ACC112 (cell line): ENCODE data around the gene SCARF2.
"Not testable (repeated sequence)": the region's sequence is repeated elsewhere in the genome, so short reads cannot be mapped to it uniquely, and the experiment has no call there.

Experiments used
- H2AFZ ChIP-seq: fragments of 200-600 bp; sonication (generic); one replicate; pipeline ENCODE4 v1.6.0; 2017; ENCODE audit warnings: antibody characterized with exemption, low read length; ENCODE audit not compliant: unreplicated experiment
- H3K27ac ChIP-seq: fragments of 200-600 bp; sonication (generic); 2 replicates; pipeline ENCODE4 v1.5.1; 2014; ENCODE audit warnings: low read depth, mild to moderate bottlenecking, antibody characterized with exemption, low read length, moderate library complexity
- H3K27me3 ChIP-seq: fragments of 200-600 bp; sonication (generic); 2 replicates; pipeline ENCODE4 v1.6.1; 2014; ENCODE audit warnings: mild to moderate bottlenecking, antibody characterized with exemption, low read length, moderate library complexity, mixed read lengths; ENCODE audit not compliant: insufficient read depth
- H3K36me3 ChIP-seq: fragments of 200-600 bp; sonication (generic); 2 replicates; pipeline ENCODE4 v1.6.1; 2016; ENCODE audit warnings: mild to moderate bottlenecking, antibody characterized with exemption, low read length, moderate library complexity, mixed read lengths; ENCODE audit not compliant: insufficient read depth
- H3K4me1 ChIP-seq: fragments of 200-600 bp; sonication (generic); one replicate; pipeline ENCODE4 v1.6.1; 2016; ENCODE audit warnings: low read length, mixed read lengths; ENCODE audit not compliant: insufficient read depth, unreplicated experiment, control insufficient read depth
- H3K4me3 ChIP-seq: fragments of 200-600 bp; sonication (generic); 2 replicates; pipeline ENCODE4 v1.5.1; 2014; ENCODE audit warnings: mild to moderate bottlenecking, low read depth, low read length
- H3K79me2 ChIP-seq: fragments of 200-600 bp; sonication (generic); one replicate; pipeline ENCODE4 v1.6.0; 2016; ENCODE audit warnings: low read length; ENCODE audit not compliant: control insufficient read depth, unreplicated experiment, insufficient read depth

The SCARF2 gene

GRCh38 chr22:20458530-20459151, 21.0 kb upstream of the SCARF2 start:
- no peaks in the 10 kb centered on the region for H3K27me3 ChIP-seq
- peaks cover 4% of the 10 kb centered on the region for H3K4me1 ChIP-seq
- H3K27ac ChIP-seq: no peak overlapping the region
- no peak overlapping the region for H2AFZ ChIP-seq
- H3K4me3 ChIP-seq: no peak overlapping the region
- H3K36me3 ChIP-seq: no peaks in the 10 kb centered on the region
- no peaks in the 10 kb centered on the region for H3K79me2 ChIP-seq

GRCh38 chr22:20457506-20458240, 20.0 kb upstream of the SCARF2 start:
- Histone ChIP-seq H3K27ac (no peak overlapping the region), H2AFZ (no peak overlapping the region), H3K4me1 (peaks cover 4% of the 10 kb centered on the region), H3K4me3 (no peak overlapping the region), H3K27me3 (no peaks in the 10 kb centered on the region), H3K79me2 (no peaks in the 10 kb centered on the region), H3K36me3 (no peaks in the 10 kb centered on the region)

GRCh38 chr22:20456722-20457076, 19.1 kb upstream of the SCARF2 start:
- no peaks in the 10 kb centered on the region for H3K36me3 ChIP-seq
- no peak overlapping the region for H3K4me3 ChIP-seq
- H3K27me3 ChIP-seq: no peaks in the 10 kb centered on the region
- no peak overlapping the region for H3K27ac ChIP-seq
- H2AFZ ChIP-seq: no peak overlapping the region
- H3K79me2 ChIP-seq: no peaks in the 10 kb centered on the region
- peaks cover 4% of the 10 kb centered on the region for H3K4me1 ChIP-seq

DNA sequence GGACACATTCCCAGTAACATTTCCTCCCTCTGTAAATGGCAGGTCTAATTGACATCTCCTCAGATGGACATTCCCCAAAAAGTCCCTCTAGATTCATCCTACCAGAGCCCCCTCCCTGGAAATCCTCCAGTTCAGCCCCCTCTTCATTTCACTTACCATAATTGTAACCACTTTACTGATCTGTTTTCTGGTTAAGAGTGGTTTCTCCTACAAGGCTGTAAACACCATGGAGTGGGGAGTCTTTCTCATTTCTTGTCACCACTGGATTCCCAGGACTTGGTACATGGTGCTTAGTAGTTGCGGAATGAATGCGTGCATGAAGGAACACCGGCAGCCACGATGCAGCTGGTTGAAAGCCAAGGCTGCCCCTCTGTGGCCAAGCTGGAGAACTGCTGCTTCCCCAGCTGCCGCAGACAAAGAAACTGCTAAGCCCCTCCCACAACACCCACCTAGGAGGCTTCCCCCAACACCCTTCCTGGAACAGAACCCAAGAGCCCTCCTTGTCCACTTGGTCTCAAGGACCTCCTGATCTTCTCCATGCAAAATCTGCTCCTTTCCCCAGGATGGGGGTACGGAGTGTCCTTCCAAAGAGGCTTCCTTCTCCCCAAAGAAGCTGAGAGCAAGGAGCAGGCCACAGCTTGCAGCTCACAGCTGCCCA, 18.6 kb upstream of the SCARF2 start:
- H3K27me3 ChIP-seq: no peaks in the 10 kb centered on the region
- no peak overlapping the region for H3K4me3 ChIP-seq
- H3K36me3 ChIP-seq: no peaks in the 10 kb centered on the region
- H3K27ac ChIP-seq: no peak overlapping the region
- peaks cover 4% of the 10 kb centered on the region for H3K4me1 ChIP-seq
- no peak overlapping the region for H2AFZ ChIP-seq
- no peaks in the 10 kb centered on the region for H3K79me2 ChIP-seq

DNA sequence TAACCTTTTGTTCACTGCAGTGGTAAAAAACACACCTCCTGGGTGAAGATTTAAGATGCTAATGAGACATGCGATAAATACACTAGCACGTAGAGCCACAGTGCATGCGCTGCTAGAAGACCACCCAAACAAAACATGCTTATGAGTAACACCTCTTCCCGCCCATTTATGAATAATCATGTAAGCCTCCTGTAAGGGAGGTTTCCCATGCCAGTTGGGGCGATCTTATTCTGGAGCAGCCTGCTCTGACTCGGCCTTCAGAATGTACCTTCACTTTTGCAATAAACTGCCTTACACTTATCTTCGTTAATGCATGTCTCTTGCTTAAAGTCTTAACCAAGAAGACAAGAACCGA, 18.1 kb upstream of the SCARF2 start:
- peaks cover 4% of the 10 kb centered on the region for H3K4me1 ChIP-seq
- H2AFZ ChIP-seq: no peak overlapping the region
- H3K79me2 ChIP-seq: no peaks in the 10 kb centered on the region
- no peaks in the 10 kb centered on the region for H3K36me3 ChIP-seq
- H3K27me3 ChIP-seq: no peaks in the 10 kb centered on the region
- H3K4me3 ChIP-seq: no peak overlapping the region
- no peak overlapping the region for H3K27ac ChIP-seq

GRCh38 chr22:20453222-20453621, 15.6 kb upstream of the SCARF2 start:
- no peaks in the 10 kb centered on the region for H3K36me3 ChIP-seq

GRCh38 chr22:20451920-20452319, 14.3 kb upstream of the SCARF2 start:
- Histone ChIP-seq H3K27ac (no peak overlapping the region), H3K79me2 (no peaks in the 10 kb centered on the region), H2AFZ (no peak overlapping the region), H3K4me1 (peaks cover 4% of the 10 kb centered on the region), H3K4me3 (no peak overlapping the region), H3K27me3 (no peaks in the 10 kb centered on the region), H3K36me3 (no peaks in the 10 kb centered on the region)

More at GRCh38 chr22:20453222-20453621, 15.6 kb upstream of the SCARF2 start:
- H3K27ac ChIP-seq: no peak overlapping the region
- peaks cover 4% of the 10 kb centered on the region for H3K4me1 ChIP-seq
- H3K27me3 ChIP-seq: no peaks in the 10 kb centered on the region
- no peak overlapping the region for H2AFZ ChIP-seq
- no peak overlapping the region for H3K4me3 ChIP-seq
- H3K79me2 ChIP-seq: no peaks in the 10 kb centered on the region

GRCh38 chr22:20451129-20451778, 13.6 kb upstream of the SCARF2 start:
- H3K4me1 ChIP-seq: not testable (repeated sequence)

GRCh38 chr22:20450551-20450906, 12.9 kb upstream of the SCARF2 start:
- H3K36me3 ChIP-seq: no peaks in the 10 kb centered on the region

More at GRCh38 chr22:20451129-20451778, 13.6 kb upstream of the SCARF2 start:
- not testable (repeated sequence) for H3K4me3 ChIP-seq, H3K79me2 ChIP-seq, H3K36me3 ChIP-seq, H3K27ac ChIP-seq, H2AFZ ChIP-seq, H3K27me3 ChIP-seq

GRCh38 chr22:20449819-20450550, 12.4 kb upstream of the SCARF2 start:
- H3K79me2 ChIP-seq: no peaks in the 10 kb centered on the region
- H3K27me3 ChIP-seq: no peaks in the 10 kb centered on the region
- H3K4me3 ChIP-seq: no peak overlapping the region
- H3K27ac ChIP-seq: no peak overlapping the region
- no peaks in the 10 kb centered on the region for H3K4me1 ChIP-seq
- H3K36me3 ChIP-seq: no peaks in the 10 kb centered on the region
- H2AFZ ChIP-seq: no peak overlapping the region

More at GRCh38 chr22:20450551-20450906, 12.9 kb upstream of the SCARF2 start:
- Histone ChIP-seq H3K27me3 (no peaks in the 10 kb centered on the region), H3K4me3 (no peak overlapping the region), H3K27ac (no peak overlapping the region), H2AFZ (no peak overlapping the region), H3K79me2 (no peaks in the 10 kb centered on the region), H3K4me1 (no peaks in the 10 kb centered on the region)
